ENCODE measurements around the gene TAP1. TPM values are rescaled to one million over a fixed set of nuclear protein-coding genes. Genes with fewer than 3 reads are reported as not detected.

The TAP1 gene
- total and polyA plus RNA-seq, 2 of the 8 experiments (the other 6 are each of a cell fraction or from before 2014, with no cell fraction given), result 16.8 to 22.0 TPM

GRCh38 chr6:32815996-32816395, 37.5 kb downstream of the TAP1 start:
- no peak overlapping the region for H3K18ac ChIP-seq (ENCODE audit: extremely low read depth, low read length)
- H3K4me3 ChIP-seq (ENCODE audit: extremely low read depth in 1 of 4, insufficient read depth in 2 of 4, low read depth in 3 of 4, low read length in 4 of 4), result no peak overlapping the region
- no peak overlapping the region for H2BK12ac ChIP-seq (ENCODE audit: low read depth, low read length)
- FAIRE-seq, result no peak
- no peak overlapping the region for H2BK15ac ChIP-seq (ENCODE audit: low read length)
- H3K56ac ChIP-seq (replicated peaks; ENCODE audit: insufficient read length, low read depth, low read length), result no peak overlapping the region
- ChIA-PET POLR2A (ENCODE audit: partially characterized antibody) (no interaction called here), CTCF (ENCODE audit: partially characterized antibody) (no interaction called here)
- H2BK20ac ChIP-seq (ENCODE audit: low read length), result no peak overlapping the region
- no peak overlapping the region for H3K14ac ChIP-seq (ENCODE audit: insufficient read length)
- H2AFZ ChIP-seq (ENCODE audit: low read length), result no peak overlapping the region
- no peak overlapping the region for H2AK5ac ChIP-seq (ENCODE audit: low read depth, low read length)
- no peak for DNase-seq (ENCODE audit: low read depth in 1 of 2, low spot score in 2 of 2)
- no peak overlapping the region for H2BK120ac ChIP-seq (replicated peaks; ENCODE audit: low read depth, low read length)
- H3K79me1 ChIP-seq (ENCODE audit: low read depth, low read length), result no peaks in the 10 kb centered on the region
- H4K20me1 ChIP-seq (replicated peaks in 1 of 2; ENCODE audit: control insufficient read depth in 1 of 2, insufficient read depth in 2 of 2, low read length in 2 of 2), result no peaks in the 10 kb centered on the region
- H2BK5ac ChIP-seq (ENCODE audit: low read depth, low read length), result no peak overlapping the region
- 95% methylated on average over 2 of the region's 2 CpGs; no CpG with 5 or more reads in 1 of the 2 experiments for WGBS, 2 experiments (ENCODE audit: extremely low coverage in 1 of 2, insufficient coverage in 1 of 2, insufficient read length in 1 of 2, insufficient replicate concordance in 2 of 2, low coverage in 1 of 2, low lambda C conversion rate in 2 of 2, missing lambda C conversion rate in 1 of 2)
- H3K23me2 ChIP-seq (ENCODE audit: low read depth, low read length), result no peaks in the 10 kb centered on the region
- TF ChIP-seq SRF (IDR thresholded peaks at IDR 0.05; ENCODE audit: low read depth, low read length) (no peak), POLR2AphosphoS5 (IDR thresholded peaks at IDR 0.05; ENCODE audit: low read depth, low read length) (no peak), SP4 (IDR thresholded peaks at IDR 0.05; ENCODE audit: low read length) (no peak), CBX5 (IDR thresholded peaks at IDR 0.05; ENCODE audit: low read depth, low read length) (no peak), BRCA1 (IDR thresholded peaks at IDR 0.05; ENCODE audit: low read depth, low read length) (no peak), SIX5 (IDR thresholded peaks at IDR 0.05; ENCODE audit: low read depth, low read length) (no peak), PHF8 (conservative IDR thresholded peaks at IDR 0.05; ENCODE audit: low read depth, low read length) (no peak), FOSL1 (IDR thresholded peaks at IDR 0.05; ENCODE audit: insufficient read depth, low read depth, low read length) (no peak), TBP (IDR thresholded peaks at IDR 0.05; ENCODE audit: low read depth, low read length) (no peak), SIRT6 (IDR thresholded peaks at IDR 0.05; ENCODE audit: low read length) (no peak), TAF1 (IDR thresholded peaks at IDR 0.05; ENCODE audit: low read depth, low read length) (no peak)
- H4K91ac ChIP-seq (replicated peaks; ENCODE audit: insufficient read length, low read length), result no peak overlapping the region
- H3K36me3 ChIP-seq (ENCODE audit: control insufficient read depth in 2 of 4, insufficient read depth in 4 of 4, low read length in 3 of 4), result no peaks in the 10 kb centered on the region
- no peaks in the 10 kb centered on the region for H3K27me3 ChIP-seq (replicated peaks in 1 of 4; ENCODE audit: control insufficient read depth in 3 of 4, extremely low read depth in 1 of 4, insufficient read depth in 3 of 4, low read length in 3 of 4)
- H3K79me2 ChIP-seq (ENCODE audit: control insufficient read depth in 1 of 2, insufficient read depth in 2 of 2, low read length in 2 of 2), result no peaks in the 10 kb centered on the region
- H4K5ac ChIP-seq (ENCODE audit: insufficient read length, low read depth, low read length), result no peak overlapping the region
- H3K27ac ChIP-seq (ENCODE audit: low read depth, low read length), result no peak overlapping the region
- H3K4me2 ChIP-seq (ENCODE audit: insufficient read depth in 1 of 2, low read depth in 2 of 2, low read length in 2 of 2), result no peak overlapping the region
- no peaks in the 10 kb centered on the region for H3K4me1 ChIP-seq (replicated peaks in 1 of 4; ENCODE audit: control insufficient read depth in 3 of 4, insufficient read depth in 4 of 4, low read length in 3 of 4)
- no peak overlapping the region for H3K9ac ChIP-seq (replicated peaks in 1 of 4; ENCODE audit: extremely low read depth in 1 of 4, low read depth in 3 of 4, low read length in 3 of 4)
- H3K4ac ChIP-seq (replicated peaks; ENCODE audit: insufficient read length, low read depth, low read length), result no peak overlapping the region
- no peak overlapping the region for H3K23ac ChIP-seq (ENCODE audit: insufficient read length)
- no peak overlapping the region for H4K8ac ChIP-seq (ENCODE audit: extremely low read depth, insufficient read depth, low read length)
- H3K9me3 ChIP-seq (ENCODE audit: insufficient read depth in 2 of 2, low read depth in 1 of 2, low read length in 1 of 2), result no peaks in the 10 kb centered on the region

Data from H1 (cell line).